ENCODE data around the gene TRPM6. TPM values are rescaled to one million over a fixed set of nuclear protein-coding genes. Genes with fewer than 3 reads are reported as not detected.

Gene TRPM6
- total RNA-seq, 1 donor from 2014 or later: not detected

- Mint-ChIP-seq H3K27me3 (ENCODE audit: low read depth) (no peaks in the 10 kb centered on the region), H3K9me3 (no peaks in the 10 kb centered on the region), H3K36me3 (ENCODE audit: low read depth) (no peaks in the 10 kb centered on the region), H3K4me3 (no peak overlapping the region), H3K4me1 (no peaks in the 10 kb centered on the region), H3K27ac (ENCODE audit: unreplicated experiment) (no peak overlapping the region)
- TF ChIP-seq, protein P1, sequence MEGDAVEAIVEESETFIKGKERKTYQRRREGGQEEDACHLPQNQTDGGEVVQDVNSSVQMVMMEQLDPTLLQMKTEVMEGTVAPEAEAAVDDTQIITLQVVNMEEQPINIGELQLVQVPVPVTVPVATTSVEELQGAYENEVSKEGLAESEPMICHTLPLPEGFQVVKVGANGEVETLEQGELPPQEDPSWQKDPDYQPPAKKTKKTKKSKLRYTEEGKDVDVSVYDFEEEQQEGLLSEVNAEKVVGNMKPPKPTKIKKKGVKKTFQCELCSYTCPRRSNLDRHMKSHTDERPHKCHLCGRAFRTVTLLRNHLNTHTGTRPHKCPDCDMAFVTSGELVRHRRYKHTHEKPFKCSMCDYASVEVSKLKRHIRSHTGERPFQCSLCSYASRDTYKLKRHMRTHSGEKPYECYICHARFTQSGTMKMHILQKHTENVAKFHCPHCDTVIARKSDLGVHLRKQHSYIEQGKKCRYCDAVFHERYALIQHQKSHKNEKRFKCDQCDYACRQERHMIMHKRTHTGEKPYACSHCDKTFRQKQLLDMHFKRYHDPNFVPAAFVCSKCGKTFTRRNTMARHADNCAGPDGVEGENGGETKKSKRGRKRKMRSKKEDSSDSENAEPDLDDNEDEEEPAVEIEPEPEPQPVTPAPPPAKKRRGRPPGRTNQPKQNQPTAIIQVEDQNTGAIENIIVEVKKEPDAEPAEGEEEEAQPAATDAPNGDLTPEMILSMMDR (conservative IDR thresholded peaks at IDR 0.05): no peak
- no peak for DNase-seq (ENCODE audit: low read depth, low spot score)
These were observed 49.4 kb downstream of the TRPM6 start for GRCh38 chr9:74838351-74838750.

DNA sequence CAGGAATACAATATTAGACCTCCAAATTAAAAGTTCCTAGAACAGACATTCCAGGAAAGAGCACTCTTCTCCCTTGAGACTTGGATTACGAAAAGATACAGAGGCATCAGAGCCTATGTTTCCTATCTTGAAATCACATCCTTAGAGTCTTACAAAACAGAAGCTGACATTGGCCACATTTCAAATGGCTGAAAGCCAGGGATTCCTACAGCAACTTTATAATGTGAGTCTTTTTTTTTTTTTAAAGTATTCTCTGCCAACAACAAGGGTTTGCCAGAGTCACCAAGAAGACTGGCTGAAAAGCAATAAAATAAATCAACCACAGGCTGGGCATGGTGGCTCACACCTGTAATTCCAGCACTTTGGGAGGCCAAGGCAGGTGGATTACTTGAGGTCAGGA, 63.1 kb downstream of the TRPM6 start:
- peak overlapping the region; percentile 43 for H3K27ac Mint-ChIP-seq (ENCODE audit: unreplicated experiment)
- H3K27me3 Mint-ChIP-seq (ENCODE audit: low read depth): no peaks in the 10 kb centered on the region
- H3K9me3 Mint-ChIP-seq: no peaks in the 10 kb centered on the region
- no peaks in the 10 kb centered on the region for H3K4me1 Mint-ChIP-seq
- DNase-seq (ENCODE audit: low read depth, low spot score): no peak
- no peak overlapping the region for H3K4me3 Mint-ChIP-seq
- TF ChIP-seq, protein P1 (conservative IDR thresholded peaks at IDR 0.05): no peak
- no peaks in the 10 kb centered on the region for H3K36me3 Mint-ChIP-seq (ENCODE audit: low read depth)

GRCh38 chr9:74821636-74822035, 66.1 kb downstream of the TRPM6 start:
- H3K27ac Mint-ChIP-seq (ENCODE audit: unreplicated experiment): no peak overlapping the region

GRCh38 chr9:74817816-74818215, 69.9 kb downstream of the TRPM6 start:
- Mint-ChIP-seq H3K4me1 (no peaks in the 10 kb centered on the region), H3K9me3 (no peaks in the 10 kb centered on the region), H3K36me3 (ENCODE audit: low read depth) (no peaks in the 10 kb centered on the region), H3K4me3 (no peak overlapping the region), H3K27me3 (ENCODE audit: low read depth) (no peaks in the 10 kb centered on the region), H3K27ac (ENCODE audit: unreplicated experiment) (no peak overlapping the region)
- DNase-seq (ENCODE audit: low read depth, low spot score): no peak
- TF ChIP-seq, protein P1 (conservative IDR thresholded peaks at IDR 0.05): no peak

More at GRCh38 chr9:74821636-74822035, 66.1 kb downstream of the TRPM6 start:
- Mint-ChIP-seq H3K27me3 (ENCODE audit: low read depth) (no peaks in the 10 kb centered on the region), H3K9me3 (no peaks in the 10 kb centered on the region), H3K36me3 (ENCODE audit: low read depth) (no peaks in the 10 kb centered on the region), H3K4me1 (no peaks in the 10 kb centered on the region), H3K4me3 (no peak overlapping the region)
- TF ChIP-seq, protein P1 (conservative IDR thresholded peaks at IDR 0.05): no peak
- DNase-seq (ENCODE audit: low read depth, low spot score): no peak

GRCh38 chr9:74817281-74817810, 70.4 kb downstream of the TRPM6 start:
- Mint-ChIP-seq H3K4me1 (no peaks in the 10 kb centered on the region), H3K36me3 (ENCODE audit: low read depth) (no peaks in the 10 kb centered on the region), H3K27ac (ENCODE audit: unreplicated experiment) (no peak overlapping the region), H3K27me3 (ENCODE audit: low read depth) (no peaks in the 10 kb centered on the region), H3K4me3 (no peak overlapping the region), H3K9me3 (no peaks in the 10 kb centered on the region)
- DNase-seq (ENCODE audit: low read depth, low spot score): no peak
- TF ChIP-seq, protein P1 (conservative IDR thresholded peaks at IDR 0.05): no peak
